Natural killer cell treated with Interleukin-12 subunit alpha and Interleukin-12 subunit beta and Interleukin-15 and Interleukin-18, amount 100 ng/mL, for 72 hours (primary cell): Measurements from ENCODE around the gene LGALS7. TPM values are rescaled to one million over a fixed set of nuclear protein-coding genes. Genes with fewer than 3 reads are reported as not detected.
"Not testable (repeated sequence)": the region's sequence is repeated elsewhere in the genome, so short reads cannot be mapped to it uniquely, and the experiment has no call there.

Source experiments
- ATAC-seq, 2 donors: fragments of 150-1000 bp; cut with Tn5 transposase in 1 of 2; sonication (Bioruptor Pico), chemical (Tn5 transposase) in 1 of 2; 2 replicates each; pipeline ENCODE4 v1.10.0; 2021
- DNase-seq: peaks from one replicate; pipeline ENCODE4 v3.0.0; 2022; ENCODE audit warnings: low spot score
- H3K27ac Mint-ChIP-seq, 2 donors: 1 replicate in 1 of 2; 2 replicates in 1 of 2; pipeline ENCODE4 v1.8.0; 2022; ENCODE audit warnings: mixed read lengths in 2 of 2, mild to moderate bottlenecking in 1 of 2, moderate library complexity in 1 of 2
- H3K27me3 Mint-ChIP-seq, 2 donors: 1 replicate in 1 of 2; 2 replicates in 1 of 2; pipeline ENCODE4 v1.8.0; 2022; ENCODE audit warnings: mixed read lengths in 2 of 2
- H3K36me3 Mint-ChIP-seq: one replicate; pipeline ENCODE4 v1.8.0; 2022; ENCODE audit warnings: mixed read lengths
- H3K4me1 Mint-ChIP-seq, 2 donors: 1 replicate in 1 of 2; 2 replicates in 1 of 2; pipeline ENCODE4 v1.8.0; 2022; ENCODE audit warnings: low read depth in 2 of 2, mixed read lengths in 2 of 2, mild to moderate bottlenecking in 1 of 2
- H3K4me3 Mint-ChIP-seq: one replicate; pipeline ENCODE4 v1.8.0; 2022; ENCODE audit warnings: mixed read lengths
- H3K9me3 Mint-ChIP-seq: 2 replicates; pipeline ENCODE4 v1.8.0; 2022; ENCODE audit warnings: mixed read lengths
- total RNA-seq, 2 donors: library from RNA; stranded (reverse); gene quantifications; one replicate each; pipeline ENCODE4 v1.2.3, GENCODE V29; 2022

Gene LGALS7
- total RNA-seq = not detected

- no peak for DNase-seq
- Mint-ChIP-seq H3K27ac (no peak within 1 kb of the TSS), H3K4me1 (peaks cover 4 to 6% of the 10 kb centered on the region in 2 donors), H3K36me3 (no peaks in the 10 kb centered on the region), H3K27me3 (peaks cover 0 to 1% of the 10 kb centered on the region in 2 donors), H3K9me3 (no peaks in the 10 kb centered on the region), H3K4me3 (no peak within 1 kb of the TSS)
- ATAC-seq = no peak
Measured at GRCh38 chr19:38773469-38774177, at the start of gene LGALS7. Gene LGALS7 (minus strand): TSS chr19:38773517. CDS start chr19:38773492, 25 bp downstream.

GRCh38 chr19:38821230-38821825 lies 48.0 kb upstream of the LGALS7 start:
- not testable (repeated sequence) for H3K27me3 Mint-ChIP-seq, H3K9me3 Mint-ChIP-seq, ATAC-seq, H3K27ac Mint-ChIP-seq, H3K4me3 Mint-ChIP-seq, DNase-seq, H3K36me3 Mint-ChIP-seq
- peaks cover 0 to 15% of the 10 kb centered on the region in 2 donors for H3K4me1 Mint-ChIP-seq

GRCh38 chr19:38819231-38819920 lies 46.1 kb upstream of the LGALS7 start:
- peaks cover 0 to 15% of the 10 kb centered on the region in 2 donors for H3K4me1 Mint-ChIP-seq
- no peak overlapping the region for H3K27ac Mint-ChIP-seq
- H3K9me3 Mint-ChIP-seq = no peaks in the 10 kb centered on the region
- no peak for ATAC-seq
- peaks cover 5% of the 10 kb centered on the region for H3K36me3 Mint-ChIP-seq
- DNase-seq = no peak
- H3K27me3 Mint-ChIP-seq = no peaks in the 10 kb centered on the region
- H3K4me3 Mint-ChIP-seq = no peak overlapping the region

- DNase-seq = no peak
- Mint-ChIP-seq H3K27ac (no peak overlapping the region), H3K27me3 (no peaks in the 10 kb centered on the region), H3K4me1 (peaks cover 0 to 9% of the 10 kb centered on the region in 2 donors), H3K9me3 (no peaks in the 10 kb centered on the region), H3K36me3 (no peaks in the 10 kb centered on the region), H3K4me3 (no peak overlapping the region)
- ATAC-seq = no peak
Measured at GRCh38 chr19:38817081-38817480, 43.8 kb upstream of the LGALS7 start.

DNA sequence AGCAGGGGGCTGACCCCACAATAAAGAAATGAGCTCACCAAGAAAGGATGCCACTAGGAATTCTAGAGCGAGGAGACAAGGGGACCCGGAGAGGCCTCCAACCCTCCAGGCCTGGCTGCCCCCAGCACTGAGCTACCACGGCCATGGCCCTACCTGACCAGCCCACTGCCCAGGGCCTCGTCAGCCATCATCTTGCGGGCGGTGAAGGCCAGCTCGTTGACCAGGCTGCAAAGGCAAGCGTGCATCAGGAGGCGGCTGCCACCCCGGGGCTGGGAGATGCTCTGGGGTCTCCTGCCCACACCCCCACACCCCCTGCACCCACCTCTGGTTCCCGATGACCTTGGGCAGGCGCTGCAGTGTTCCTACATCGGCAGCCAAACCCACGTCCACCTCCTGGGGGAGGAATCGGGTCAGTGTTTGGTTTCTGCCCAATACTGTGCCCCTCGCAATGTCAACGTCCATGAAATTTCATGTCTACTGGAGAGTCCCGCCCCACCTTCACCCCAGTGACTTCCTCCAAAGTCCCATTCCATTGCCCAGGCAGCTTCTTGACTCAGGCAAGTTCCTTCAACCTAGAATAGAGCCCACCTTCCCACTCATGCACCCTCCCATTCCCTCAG lies 42.9 kb upstream of the LGALS7 start:
- Mint-ChIP-seq H3K36me3 (no peaks in the 10 kb centered on the region), H3K27me3 (no peaks in the 10 kb centered on the region), H3K4me3 (no peak overlapping the region), H3K4me1 (peaks cover 0 to 9% of the 10 kb centered on the region in 2 donors), H3K9me3 (no peaks in the 10 kb centered on the region), H3K27ac (no peak overlapping the region)
- no peak for ATAC-seq
- DNase-seq = no peak

GRCh38 chr19:38815059-38816001 lies 42.0 kb upstream of the LGALS7 start:
- ATAC-seq = no peak
- H3K36me3 Mint-ChIP-seq = no peaks in the 10 kb centered on the region
- no peaks in the 10 kb centered on the region for H3K27me3 Mint-ChIP-seq

GRCh38 chr19:38813932-38814331 lies 40.6 kb upstream of the LGALS7 start:
- H3K27ac Mint-ChIP-seq, H3K9me3 Mint-ChIP-seq, ATAC-seq, DNase-seq, H3K27me3 Mint-ChIP-seq, H3K4me3 Mint-ChIP-seq, H3K4me1 Mint-ChIP-seq, H3K36me3 Mint-ChIP-seq: not testable (repeated sequence)

More at GRCh38 chr19:38815059-38816001, 42.0 kb upstream of the LGALS7 start:
- no peak overlapping the region for H3K4me3 Mint-ChIP-seq
- DNase-seq = no peak
- peaks cover 0 to 3% of the 10 kb centered on the region in 2 donors for H3K4me1 Mint-ChIP-seq
- H3K9me3 Mint-ChIP-seq = no peaks in the 10 kb centered on the region
- no peak overlapping the region for H3K27ac Mint-ChIP-seq

DNA sequence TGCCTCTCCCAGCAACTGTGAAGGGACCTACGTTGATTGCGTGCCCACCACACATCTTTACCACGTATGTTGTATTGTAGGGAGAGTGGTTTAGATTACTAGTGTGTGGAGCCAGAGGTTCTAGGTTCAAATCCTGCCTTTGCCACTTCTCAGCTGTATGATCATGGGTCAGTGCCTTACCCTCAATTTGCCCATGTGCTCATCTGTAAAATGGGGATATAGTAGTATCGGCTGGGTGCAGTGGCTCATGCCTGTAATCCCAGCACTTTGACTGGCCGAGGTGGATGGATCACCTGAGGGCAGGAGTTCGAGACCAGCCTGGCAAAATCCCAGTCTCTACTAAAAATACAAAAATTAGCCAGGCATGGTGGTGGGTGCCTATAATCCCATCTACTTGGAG lies 40.0 kb upstream of the LGALS7 start:
- no peak overlapping the region for H3K27ac Mint-ChIP-seq
- H3K36me3 Mint-ChIP-seq = no peaks in the 10 kb centered on the region
- H3K4me3 Mint-ChIP-seq = no peak overlapping the region
- H3K27me3 Mint-ChIP-seq = no peaks in the 10 kb centered on the region
- ATAC-seq (no peak), DNase-seq (no peak)
- H3K4me1 Mint-ChIP-seq = no peaks in the 10 kb centered on the region
- no peaks in the 10 kb centered on the region for H3K9me3 Mint-ChIP-seq

DNA sequence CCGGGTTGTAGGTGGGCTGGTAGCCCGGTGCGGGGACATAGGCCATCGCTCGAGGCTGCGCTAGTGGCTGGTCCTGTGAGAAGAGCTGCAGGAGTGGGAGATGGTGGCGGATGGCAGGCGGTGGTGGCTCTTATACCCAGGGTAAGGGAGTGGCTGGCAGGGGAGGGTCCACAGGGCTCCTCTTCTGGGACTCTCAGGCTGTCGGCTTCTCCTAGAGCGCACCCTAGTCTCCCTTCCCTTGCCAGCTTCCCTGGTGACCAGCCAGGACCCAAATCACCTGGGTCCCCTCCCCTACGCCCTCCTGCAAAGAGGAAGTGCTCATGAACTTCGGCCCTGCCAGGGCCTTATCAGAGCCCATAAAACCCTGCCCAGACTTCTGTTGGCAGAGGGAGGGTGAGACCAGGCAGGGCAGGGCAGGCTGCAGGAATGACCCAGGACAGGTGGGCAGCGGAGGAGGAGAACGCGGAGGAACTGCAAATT lies 39.6 kb upstream of the LGALS7 start, which contains the start of gene LGALS4:
TSS of gene LGALS4 (minus strand) at position 105 of the 480 bp plus-strand sequence. CDS start at position 46, 59 bp downstream.
- ATAC-seq (no peak), DNase-seq (no peak)
- H3K27me3 Mint-ChIP-seq = no peaks in the 10 kb centered on the region
- no peaks in the 10 kb centered on the region for H3K4me1 Mint-ChIP-seq
- H3K27ac Mint-ChIP-seq = no peak within 1 kb of the TSS
- no peak within 1 kb of the TSS for H3K4me3 Mint-ChIP-seq
- no peaks in the 10 kb centered on the region for H3K9me3 Mint-ChIP-seq
- H3K36me3 Mint-ChIP-seq = no peaks in the 10 kb centered on the region

- Mint-ChIP-seq H3K27ac (no peak overlapping the region), H3K4me1 (no peaks in the 10 kb centered on the region), H3K9me3 (no peaks in the 10 kb centered on the region), H3K27me3 (no peaks in the 10 kb centered on the region), H3K4me3 (no peak overlapping the region), H3K36me3 (no peaks in the 10 kb centered on the region)
- ATAC-seq (no peak), DNase-seq (no peak)
Measured at GRCh38 chr19:38812009-38812840, 38.9 kb upstream of the LGALS7 start.

GRCh38 chr19:38809592-38810252 lies 36.4 kb upstream of the LGALS7 start:
- no peak for ATAC-seq
- H3K4me1 Mint-ChIP-seq = peaks cover 4 to 6% of the 10 kb centered on the region in 2 donors
- H3K36me3 Mint-ChIP-seq = no peaks in the 10 kb centered on the region
- H3K27ac Mint-ChIP-seq = no peak overlapping the region
- H3K4me3 Mint-ChIP-seq = no peak overlapping the region
- no peak for DNase-seq
- no peaks in the 10 kb centered on the region for H3K27me3 Mint-ChIP-seq
- no peaks in the 10 kb centered on the region for H3K9me3 Mint-ChIP-seq

- Mint-ChIP-seq H3K27ac (no peak overlapping the region), H3K36me3 (no peaks in the 10 kb centered on the region), H3K9me3 (no peaks in the 10 kb centered on the region), H3K4me3 (no peak overlapping the region), H3K4me1 (peaks cover 4 to 6% of the 10 kb centered on the region in 2 donors), H3K27me3 (no peaks in the 10 kb centered on the region)
- ATAC-seq = no peak
- no peak for DNase-seq
Measured at GRCh38 chr19:38808741-38809140, 35.4 kb upstream of the LGALS7 start.
